Vagina (tissue), 2 donors: ENCODE data around the gene SAMD1.

Experiments used
- POLR2A ChIP-seq, 2 donors: fragments of 450-650 bp; IDR thresholded peaks; one replicate each; pipeline ENCODE4 v1.6.1; 2017; ENCODE audit warnings: antibody characterized with exemption in 2 of 2, mild to moderate bottlenecking in 2 of 2, moderate library complexity in 2 of 2
- POLR2AphosphoS5 ChIP-seq, 2 donors: sonication (generic); formaldehyde crosslinking; IDR thresholded peaks; one replicate each; pipeline ENCODE4 v1.9.0; 2017; ENCODE audit warnings: antibody characterized with exemption in 2 of 2, mild to moderate bottlenecking in 2 of 2, low read depth in 1 of 2; ENCODE audit not compliant: insufficient read depth in 1 of 2
- TF ChIP-seq, protein P1 (sequence below), 3 experiments: fragments of 450-650 bp in 2 of 3; fragments of 200-600 bp in 1 of 3; sonication (generic) in 1 of 3; IDR thresholded peaks; one replicate each; pipeline ENCODE4 v1.5.1; 2017 to 2019; ENCODE audit warnings: antibody characterized with exemption in 3 of 3, mild to moderate bottlenecking in 2 of 3, moderate library complexity in 2 of 3

GRCh38 chr19:14052470-14052869 is 38.1 kb downstream of the SAMD1 start:
- TF ChIP-seq, protein P1, sequence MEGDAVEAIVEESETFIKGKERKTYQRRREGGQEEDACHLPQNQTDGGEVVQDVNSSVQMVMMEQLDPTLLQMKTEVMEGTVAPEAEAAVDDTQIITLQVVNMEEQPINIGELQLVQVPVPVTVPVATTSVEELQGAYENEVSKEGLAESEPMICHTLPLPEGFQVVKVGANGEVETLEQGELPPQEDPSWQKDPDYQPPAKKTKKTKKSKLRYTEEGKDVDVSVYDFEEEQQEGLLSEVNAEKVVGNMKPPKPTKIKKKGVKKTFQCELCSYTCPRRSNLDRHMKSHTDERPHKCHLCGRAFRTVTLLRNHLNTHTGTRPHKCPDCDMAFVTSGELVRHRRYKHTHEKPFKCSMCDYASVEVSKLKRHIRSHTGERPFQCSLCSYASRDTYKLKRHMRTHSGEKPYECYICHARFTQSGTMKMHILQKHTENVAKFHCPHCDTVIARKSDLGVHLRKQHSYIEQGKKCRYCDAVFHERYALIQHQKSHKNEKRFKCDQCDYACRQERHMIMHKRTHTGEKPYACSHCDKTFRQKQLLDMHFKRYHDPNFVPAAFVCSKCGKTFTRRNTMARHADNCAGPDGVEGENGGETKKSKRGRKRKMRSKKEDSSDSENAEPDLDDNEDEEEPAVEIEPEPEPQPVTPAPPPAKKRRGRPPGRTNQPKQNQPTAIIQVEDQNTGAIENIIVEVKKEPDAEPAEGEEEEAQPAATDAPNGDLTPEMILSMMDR (IDR thresholded peaks at IDR 0.05), result no peak
- no peak for TF ChIP-seq POLR2A (IDR thresholded peaks at IDR 0.05)
- TF ChIP-seq POLR2AphosphoS5 (IDR thresholded peaks at IDR 0.05; ENCODE audit: insufficient read depth in 1 of 2, low read depth in 1 of 2), result no peak
